Heart right ventricle (tissue), 16 donors: ENCODE data around the gene ANGPTL4. TPM values are rescaled to one million over a fixed set of nuclear protein-coding genes. Genes with fewer than 3 reads are reported as not detected.
A peak's percentile ranks its signal among the peaks of the same experiment; 100 is the strongest.

Experiments
- ATAC-seq, 8 donors: fragments of 200-7000 bp; cut with Tn5 transposase; one replicate each; pipeline ENCODE4 v1.9.1; 2020; ENCODE audit warnings: mild to moderate bottlenecking in 8 of 8, moderate library complexity in 8 of 8, moderate number of reproducible peaks in 1 of 8
- DNase-seq, 2 donors: peaks; one replicate each; pipeline ENCODE4 v3.0.0-alpha.2; 2020
- H3K27ac ChIP-seq, 10 donors: fragments of 200-600 bp; sonication (generic) in 2 of 10; one replicate each; pipeline versions ENCODE4 v1.5.0 to v1.8.0; 2020 to 2022; ENCODE audit warnings: mild to moderate bottlenecking in 3 of 10
- H3K27me3 ChIP-seq, 7 donors: fragments of 200-600 bp; one replicate each; pipeline ENCODE4 v1.8.0; 2021 to 2022; ENCODE audit warnings: mild to moderate bottlenecking in 2 of 7
- H3K36me3 ChIP-seq, 9 donors: fragments of 200-600 bp; sonication (generic) in 1 of 9; one replicate each; pipeline versions ENCODE4 v1.5.0 to v1.8.0; 2020 to 2022; ENCODE audit warnings: mild to moderate bottlenecking in 2 of 9
- H3K4me1 ChIP-seq, 9 donors: fragments of 200-600 bp; sonication (generic) in 1 of 9; one replicate each; pipeline versions ENCODE4 v1.5.0 to v1.8.0; 2020 to 2022; ENCODE audit warnings: mild to moderate bottlenecking in 4 of 9
- H3K4me3 ChIP-seq, 10 donors: fragments of 200-600 bp; sonication (generic) in 2 of 10; one replicate each; pipeline versions ENCODE4 v1.5.0 to v1.8.0; 2020 to 2022; ENCODE audit warnings: mild to moderate bottlenecking in 7 of 10, moderate library complexity in 2 of 10
- H3K9me3 ChIP-seq, 11 donors: fragments of 200-600 bp in 10 of 11; sonication (generic) in 2 of 11; one replicate each; pipeline versions ENCODE4 v1.5.0 to v1.8.0; 2013 to 2022; ENCODE audit warnings: mild to moderate bottlenecking in 2 of 11, control low read depth in 1 of 11, moderate library complexity in 1 of 11
- WGBS, 2 donors: extraction: QIAGEN DNeasy Blood & Tissue Kit; methylation state at CpG; one replicate each; pipeline ENCODE4 v1.1.7; 2013; ENCODE audit warnings: inconsistent platforms in 1 of 2; 5-methylcytosine and 5-hydroxymethylcytosine counted together
- intact Hi-C, 10 donors: fragments of 100-400 bp; cut with DNase I; formaldehyde crosslinking; loops; one replicate each; pipeline versions ENCODE4 v1.11.1 to v1.14.2; 2022
- polyA plus RNA-seq, 2 donors: library from polyadenylated mRNA; stranded (reverse); fragments of 200-250 nt; gene quantifications; one replicate each; pipeline ENCODE4 v1.2.3, GENCODE V29; 2013
- total RNA-seq, 10 donors: library from RNA; stranded (reverse); fragmentation: NEBNext Ultra II Directional in 3 of 10; extraction: Animal tissue kit (Norgen Biotek cat#: 25700) in 3 of 10; gene quantifications; one replicate each; pipeline versions ENCODE4 v1.2.1 to v1.2.4, GENCODE V29; 2021 to 2023
- TF ChIP-seq, protein P1 (sequence below), 9 donors: fragments of 200-600 bp; sonication (generic) in 2 of 9; IDR thresholded peaks; one replicate each; pipeline versions ENCODE4 v1.5.0 to v1.8.0; 2021 to 2022; ENCODE audit warnings: antibody characterized with exemption in 9 of 9, mild to moderate bottlenecking in 5 of 9, moderate library complexity in 1 of 9
- donor health status: Arrhythmogenic right ventricular cardiomyopathy.
- donor health status: ischemic (EF 13 %, LVEDD 7.1; RV severe dilation, severe dysfunction).
- donor health status: healthy with polysubstance abuse.
- donor health status: DM: no; HTN: yes; CAD: no.
- donor health status: DM: no; HTN: no; CAD: no.
- donor health status: ischemic (EF 25% LVEDD 6.9; RV normal size, moderate dysfunction).
- donor health status: ischemic (EF 25% LVEDD 5.7; RV mildly dilated, moderate dysfunction).
- donor health status: healthy.
- donor health status: DM: yes; HTN: yes; CAD: no.
- donor health status: Ischemic cardiomyopathy.
- donor health status: ischemic (EF 35%, LVEDD 5.7; RV mildly dilated, moderate dysfunction).
- donor health status: nonischemic (EF 11% LVEDD 7.7; RV severe dilation, severe dysfunction).
- donor health status: DM: yes; HTN: yes; CAD: no.
- donor health status: PGD.
- donor health status: ischemic (EF 29% LVEDD 5.4; RV normal size, mild dysfunction).
- donor health status: nonischemic (EF 23%, LVEDD 6.1; RV moderate dilation, normal function).

The ANGPTL4 gene
- total and polyA plus RNA-seq, 12 donors = 1.5 to 154 (median 5.1) TPM

DNA sequence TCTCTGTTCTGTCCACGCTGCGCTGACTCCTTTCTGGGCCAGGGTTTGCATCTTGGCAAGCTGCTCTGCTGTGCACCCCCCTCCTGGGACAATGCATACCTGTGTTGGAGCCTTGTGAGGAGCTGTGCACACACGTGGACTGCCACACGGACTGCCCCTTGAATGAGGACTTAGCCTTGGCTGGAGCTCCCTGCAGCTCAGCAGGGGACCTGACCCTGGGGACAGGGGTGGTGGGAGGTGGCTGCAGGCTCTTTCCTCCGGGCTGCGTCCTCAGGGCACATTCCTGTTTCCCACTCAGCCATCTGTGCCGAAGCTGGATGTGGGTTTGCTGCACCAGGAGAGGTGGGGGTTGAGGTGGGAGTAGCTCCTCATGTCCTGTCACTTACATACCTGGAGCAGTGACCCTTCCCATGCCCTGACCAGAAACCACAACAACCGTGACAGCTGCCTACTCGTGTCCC, 34.4 kb downstream of the ANGPTL4 start:
- WGBS, 2 donors = 40 to 50% methylated on average over 9 of the region's 9 CpGs
- no peaks in the 10 kb centered on the region for H3K9me3 ChIP-seq
- H3K36me3 ChIP-seq = peaks cover 2 to 49% (median 29%) of the 10 kb centered on the region in 9 donors
- no peak for ATAC-seq
- TF ChIP-seq, protein P1, sequence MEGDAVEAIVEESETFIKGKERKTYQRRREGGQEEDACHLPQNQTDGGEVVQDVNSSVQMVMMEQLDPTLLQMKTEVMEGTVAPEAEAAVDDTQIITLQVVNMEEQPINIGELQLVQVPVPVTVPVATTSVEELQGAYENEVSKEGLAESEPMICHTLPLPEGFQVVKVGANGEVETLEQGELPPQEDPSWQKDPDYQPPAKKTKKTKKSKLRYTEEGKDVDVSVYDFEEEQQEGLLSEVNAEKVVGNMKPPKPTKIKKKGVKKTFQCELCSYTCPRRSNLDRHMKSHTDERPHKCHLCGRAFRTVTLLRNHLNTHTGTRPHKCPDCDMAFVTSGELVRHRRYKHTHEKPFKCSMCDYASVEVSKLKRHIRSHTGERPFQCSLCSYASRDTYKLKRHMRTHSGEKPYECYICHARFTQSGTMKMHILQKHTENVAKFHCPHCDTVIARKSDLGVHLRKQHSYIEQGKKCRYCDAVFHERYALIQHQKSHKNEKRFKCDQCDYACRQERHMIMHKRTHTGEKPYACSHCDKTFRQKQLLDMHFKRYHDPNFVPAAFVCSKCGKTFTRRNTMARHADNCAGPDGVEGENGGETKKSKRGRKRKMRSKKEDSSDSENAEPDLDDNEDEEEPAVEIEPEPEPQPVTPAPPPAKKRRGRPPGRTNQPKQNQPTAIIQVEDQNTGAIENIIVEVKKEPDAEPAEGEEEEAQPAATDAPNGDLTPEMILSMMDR (IDR thresholded peaks at IDR 0.05) = no peak
- no peak for DNase-seq
- intact Hi-C loops = loop anchor here in 5 of 10 donors (5.0 to 10.0 kb wide), 4 partner anchors 41 to 59 kb away; partner anchors contain the start of gene KANK3 (in 1 of the 5)
- H3K4me3 ChIP-seq = no peak overlapping the region
- peak overlapping the region in 1 of 10 donors; percentile 50 for H3K27ac ChIP-seq
- H3K27me3 ChIP-seq = no peaks in the 10 kb centered on the region
- H3K4me1 ChIP-seq = peaks cover 27 to 54% (median 46%) of the 10 kb centered on the region in 9 donors

DNA sequence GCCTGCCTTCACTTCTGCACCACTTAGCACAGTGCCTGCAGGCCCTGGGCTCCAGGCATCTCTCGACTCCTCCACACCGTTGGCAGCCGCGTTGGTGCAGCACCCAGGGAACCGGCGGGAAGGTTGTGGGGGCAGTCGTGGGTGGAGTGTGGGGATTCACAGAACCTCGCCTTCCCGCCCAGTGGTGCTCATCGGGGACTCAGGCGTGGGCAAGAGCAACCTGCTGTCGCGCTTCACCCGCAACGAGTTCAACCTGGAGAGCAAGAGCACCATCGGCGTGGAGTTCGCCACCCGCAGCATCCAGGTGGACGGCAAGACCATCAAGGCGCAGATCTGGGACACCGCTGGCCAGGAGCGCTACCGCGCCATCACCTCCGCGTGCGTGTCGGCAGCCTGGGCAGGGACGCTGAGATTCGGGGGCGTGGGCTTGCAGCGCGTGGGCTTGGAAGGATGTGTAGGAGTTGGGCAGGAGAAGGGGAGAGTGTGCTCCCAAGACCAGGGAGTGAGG, 35.8 kb downstream of the ANGPTL4 start:
- Histone ChIP-seq H3K4me1 (peaks cover 13 to 44% (median 35%) of the 10 kb centered on the region in 9 donors), H3K27ac (no peak overlapping the region), H3K27me3 (no peaks in the 10 kb centered on the region), H3K9me3 (no peaks in the 10 kb centered on the region), H3K4me3 (no peak overlapping the region), H3K36me3 (peaks cover 2 to 63% (median 42%) of the 10 kb centered on the region in 9 donors)
- DNase-seq = no peak
- WGBS, 2 donors = 95 to 96% methylated on average over 34 of the region's 34 CpGs
- ATAC-seq = no peak
- TF ChIP-seq, protein P1 (IDR thresholded peaks at IDR 0.05) = no peak
- intact Hi-C loops = loop anchor here in 6 of 10 donors (5.0 to 10.0 kb wide), 5 partner anchors 42 to 58 kb away; partner anchors contain the start of gene KANK3 (in 1 of the 6)

DNA sequence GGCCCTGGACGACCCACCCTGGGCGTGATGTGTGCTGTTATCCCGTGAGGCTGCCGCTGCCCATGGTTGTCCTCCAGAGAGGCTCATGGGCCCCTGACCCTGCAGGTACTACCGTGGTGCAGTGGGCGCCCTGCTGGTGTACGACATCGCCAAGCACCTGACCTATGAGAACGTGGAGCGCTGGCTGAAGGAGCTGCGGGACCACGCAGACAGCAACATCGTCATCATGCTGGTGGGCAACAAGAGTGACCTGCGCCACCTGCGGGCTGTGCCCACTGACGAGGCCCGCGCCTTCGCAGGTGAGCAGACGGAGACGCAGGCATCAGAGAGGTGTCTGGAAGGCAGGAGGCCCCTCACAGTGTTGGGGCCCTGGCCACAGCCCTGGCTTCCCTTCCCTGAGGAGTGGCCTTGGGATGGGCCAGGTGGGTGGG, 38.0 kb downstream of the ANGPTL4 start:
- Histone ChIP-seq H3K36me3 (peaks cover 2 to 75% (median 42%) of the 10 kb centered on the region in 9 donors), H3K4me1 (peaks cover 11 to 29% (median 24%) of the 10 kb centered on the region in 9 donors), H3K4me3 (no peak overlapping the region), H3K27ac (no peak overlapping the region), H3K9me3 (no peaks in the 10 kb centered on the region), H3K27me3 (no peaks in the 10 kb centered on the region)
- ATAC-seq (no peak), DNase-seq (no peak)
- WGBS, 2 donors = 94 to 96% methylated on average over 21 of the region's 21 CpGs
- TF ChIP-seq, protein P1 (IDR thresholded peaks at IDR 0.05) = no peak
- intact Hi-C loops = loop anchor here in 1 of 10 donors (10.0 kb wide), 1 partner anchor 47 kb away; no protein-coding TSS in a partner anchor

DNA sequence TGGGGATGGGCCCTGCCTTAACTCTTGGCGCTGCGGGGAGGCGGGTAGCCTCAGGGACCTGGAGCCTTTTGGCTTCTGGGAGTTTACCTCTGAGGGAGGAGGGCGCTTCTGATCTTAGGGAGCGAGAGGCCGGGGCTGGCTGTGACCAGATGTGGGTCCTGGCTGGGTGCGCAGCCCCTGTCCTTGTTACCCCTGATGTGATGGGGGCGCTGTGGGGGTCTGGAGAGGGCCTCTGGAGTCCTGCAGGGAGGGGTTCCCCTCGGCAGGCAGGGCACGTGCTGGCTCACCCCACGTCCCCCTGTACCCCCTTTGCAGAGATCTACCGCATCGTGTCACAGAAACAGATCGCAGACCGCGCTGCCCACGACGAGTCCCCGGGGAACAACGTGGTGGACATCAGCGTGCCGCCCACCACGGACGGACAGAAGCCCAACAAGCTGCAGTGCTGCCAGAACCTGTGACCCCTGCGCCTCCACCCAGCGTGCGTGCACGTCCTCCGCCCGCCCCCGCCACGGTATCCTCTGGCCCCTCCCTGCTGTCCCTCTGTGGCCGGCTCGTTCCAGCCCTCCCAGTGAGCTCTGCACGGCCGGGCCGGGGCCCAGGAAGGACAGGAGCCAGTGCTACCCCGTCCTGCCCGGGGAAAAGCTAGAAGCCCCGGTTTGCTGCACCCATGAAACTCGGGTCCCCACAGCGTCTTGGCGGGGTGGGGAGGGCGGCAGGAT, 39.3 kb downstream of the ANGPTL4 start:
- Histone ChIP-seq H3K4me1 (peaks cover 2 to 16% (median 11%) of the 10 kb centered on the region in 9 donors), H3K36me3 (peaks cover 2 to 75% (median 42%) of the 10 kb centered on the region in 9 donors), H3K27me3 (no peaks in the 10 kb centered on the region), H3K4me3 (no peak overlapping the region), H3K9me3 (no peaks in the 10 kb centered on the region), H3K27ac (no peak overlapping the region)
- 89 to 93% methylated on average over 44 of the region's 44 CpGs for WGBS, 2 donors
- TF ChIP-seq, protein P1 (IDR thresholded peaks at IDR 0.05) = no peak
- ATAC-seq (peak in 1 of 8 donors; percentile 2), DNase-seq (no peak)
- intact Hi-C loops = loop anchor here in 1 of 10 donors (10.0 kb wide), 1 partner anchor 48 kb away; no protein-coding TSS in a partner anchor
